Neural cell (in vitro differentiated cells): Measurements from ENCODE around the gene ADAMTS19. TPM values are rescaled to one million over a fixed set of nuclear protein-coding genes. Genes with fewer than 3 reads are reported as not detected.

Experiments
- H2AFZ ChIP-seq: fragments of 200-600, 300-800 bp; sonication (generic), shearing (Covaris generic); 2 replicates; pipeline ENCODE4 v1.6.0; 2014; ENCODE audit warnings: low read depth, mild to moderate bottlenecking, antibody characterized with exemption, low read length, moderate library complexity
- H3F3A ChIP-seq: fragments of 200-600 bp; shearing (Covaris generic); 2 replicates; pipeline ENCODE4 v1.6.1; 2016; ENCODE audit warnings: mild to moderate bottlenecking, moderate library complexity, mixed read lengths, antibody characterized with exemption, low read length; ENCODE audit not compliant: insufficient read depth, poor library complexity, severe bottlenecking
- H3K27ac ChIP-seq: fragments of 200-600, 300-800 bp; sonication (generic), shearing (Covaris generic); 2 replicates; pipeline ENCODE4 v1.5.1; 2014; ENCODE audit warnings: mild to moderate bottlenecking, low read length, moderate library complexity
- H3K27me3 ChIP-seq: fragments of 300-800, 200-600 bp; sonication (generic), shearing (Covaris generic); 2 replicates; pipeline ENCODE4 v1.6.0; 2014; ENCODE audit warnings: mild to moderate bottlenecking, low read depth, low read length, moderate library complexity; ENCODE audit not compliant: insufficient read depth
- H3K36me3 ChIP-seq: fragments of 300-800, 200-600 bp; sonication (generic), shearing (Covaris generic); 2 replicates; pipeline ENCODE4 v1.5.1; 2014; ENCODE audit warnings: mild to moderate bottlenecking, antibody characterized with exemption, low read length, moderate library complexity; ENCODE audit not compliant: insufficient read depth
- H3K4me2 ChIP-seq: fragments of 300-800, 200-600 bp; sonication (generic), shearing (Covaris generic); 2 replicates; pipeline ENCODE4 v1.6.0; 2014; ENCODE audit warnings: mild to moderate bottlenecking, low read length
- H3K4me3 ChIP-seq: fragments of 300-800, 200-600 bp; sonication (generic), shearing (Covaris generic); 2 replicates; pipeline ENCODE4 v1.5.1; 2014; ENCODE audit warnings: mild to moderate bottlenecking, low read length, moderate library complexity
- H3K79me2 ChIP-seq: fragments of 200-600 bp; shearing (Covaris generic); replicated peaks from 2 replicates; pipeline ENCODE4 v1.6.0; 2014; ENCODE audit warnings: mild to moderate bottlenecking, low read length, moderate library complexity; ENCODE audit not compliant: insufficient read depth
- H3K9ac ChIP-seq: fragments of 300-800, 200-600 bp; sonication (generic), shearing (Covaris generic); 2 replicates; pipeline ENCODE4 v1.6.1; 2016; ENCODE audit warnings: mild to moderate bottlenecking, low read length, mixed read lengths
- H3K9me2 ChIP-seq: fragments of 200-600 bp; shearing (Covaris generic); 2 replicates; pipeline ENCODE4 v1.6.1; 2016; ENCODE audit warnings: mild to moderate bottlenecking, low read length, mixed read lengths; ENCODE audit not compliant: insufficient read depth
- H3K9me3 ChIP-seq: fragments of 200-600, 300-800 bp; sonication (generic), shearing (Covaris generic); 2 replicates; pipeline ENCODE4 v1.6.1; 2016; ENCODE audit warnings: mild to moderate bottlenecking, mixed run types, low read length, moderate library complexity, mixed read lengths
- H4K20me1 ChIP-seq: fragments of 200-600 bp; shearing (Covaris generic); 2 replicates; pipeline ENCODE4 v1.6.1; 2016; ENCODE audit warnings: mild to moderate bottlenecking, mixed run types; ENCODE audit not compliant: insufficient read depth
- EP300 ChIP-seq: fragments of 450-650 bp; conservative IDR thresholded peaks from 2 replicates; pipeline ENCODE4 v1.6.1; 2014; ENCODE audit warnings: antibody characterized with exemption, mild to moderate bottlenecking, moderate library complexity; ENCODE audit not compliant: poor library complexity, severe bottlenecking
- EZH2 ChIP-seq: fragments of 200-600, 300-800 bp; shearing (Covaris generic), sonication (generic); IDR thresholded peaks from 2 replicates; pipeline ENCODE4 v1.6.1; 2014; ENCODE audit warnings: antibody characterized with exemption, low read length, borderline replicate concordance, mild to moderate bottlenecking; ENCODE audit not compliant: insufficient read depth, poor library complexity, severe bottlenecking
- MXI1 ChIP-seq: fragments of 450-650 bp; conservative IDR thresholded peaks from 2 replicates; pipeline ENCODE4 v1.6.1; 2014; ENCODE audit warnings: antibody characterized with exemption, mild to moderate bottlenecking; ENCODE audit not compliant: poor library complexity, severe bottlenecking
- POLR2AphosphoS5 ChIP-seq: IDR thresholded peaks from 2 replicates; pipeline ENCODE4 v1.6.1; 2012
- RAD21 ChIP-seq: fragments of 450-650 bp; conservative IDR thresholded peaks from 2 replicates; pipeline ENCODE4 v1.6.1; 2014; ENCODE audit warnings: antibody characterized with exemption, mild to moderate bottlenecking, moderate library complexity
- SMC3 ChIP-seq: fragments of 450-650 bp; conservative IDR thresholded peaks from 2 replicates; pipeline ENCODE4 v1.6.1; 2014; ENCODE audit warnings: antibody characterized with exemption, mild to moderate bottlenecking, moderate library complexity; ENCODE audit not compliant: poor library complexity
- TAF1 ChIP-seq: IDR thresholded peaks from 2 replicates; pipeline ENCODE4 v1.6.1; 2012; ENCODE audit warnings: low read depth
- polyA plus RNA-seq: library from polyadenylated mRNA; depleted of rRNA; stranded (reverse); fragments of >200 nt; gene quantifications from 2 replicates; pipeline ENCODE4 v1.2.3, GENCODE V29; 2014
- TF ChIP-seq, protein P1 (sequence below): fragments of 450-650 bp; IDR thresholded peaks from 2 replicates; pipeline ENCODE4 v1.5.1; 2014; ENCODE audit warnings: antibody characterized with exemption, mild to moderate bottlenecking, moderate library complexity; ENCODE audit not compliant: poor library complexity, severe bottlenecking
- TF ChIP-seq, protein P2 (sequence below): IDR thresholded peaks from 2 replicates; pipeline ENCODE4 v1.6.1; 2012; ENCODE audit warnings: borderline replicate concordance

ADAMTS19 gene
- polyA plus RNA-seq, 1 donor from 2014 or later = 0.12 TPM

DNA sequence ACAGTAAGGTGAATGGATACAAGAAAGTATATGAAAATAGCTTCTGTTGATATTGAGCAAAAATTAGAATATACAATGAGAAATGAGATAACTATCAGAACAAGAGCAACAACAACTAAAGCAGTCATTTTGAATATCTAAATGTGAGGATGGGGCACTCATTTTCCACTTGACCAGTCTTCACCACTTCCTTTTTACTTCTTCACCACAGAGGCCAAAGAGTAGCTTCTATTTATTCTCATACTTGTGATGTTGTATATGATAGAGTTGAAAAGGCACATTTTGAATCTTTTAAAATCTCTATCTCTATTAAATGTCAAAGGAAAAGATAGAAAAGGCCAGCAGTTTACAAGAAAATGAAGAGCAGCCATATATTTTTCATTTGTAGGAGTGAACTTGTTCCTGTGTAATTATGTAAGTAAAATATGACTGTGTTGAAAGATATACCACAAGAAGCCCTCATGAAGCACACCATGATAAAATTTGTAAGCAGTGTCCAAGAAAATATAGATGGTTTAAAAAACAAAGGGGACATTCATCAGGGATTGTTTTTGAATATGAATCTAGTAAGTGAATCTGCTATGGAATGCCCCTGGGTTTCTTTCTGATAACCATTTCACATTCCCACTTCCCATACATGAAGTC is 39.2 kb downstream of the ADAMTS19 start:
- no peak overlapping the region for H2AFZ ChIP-seq

DNA sequence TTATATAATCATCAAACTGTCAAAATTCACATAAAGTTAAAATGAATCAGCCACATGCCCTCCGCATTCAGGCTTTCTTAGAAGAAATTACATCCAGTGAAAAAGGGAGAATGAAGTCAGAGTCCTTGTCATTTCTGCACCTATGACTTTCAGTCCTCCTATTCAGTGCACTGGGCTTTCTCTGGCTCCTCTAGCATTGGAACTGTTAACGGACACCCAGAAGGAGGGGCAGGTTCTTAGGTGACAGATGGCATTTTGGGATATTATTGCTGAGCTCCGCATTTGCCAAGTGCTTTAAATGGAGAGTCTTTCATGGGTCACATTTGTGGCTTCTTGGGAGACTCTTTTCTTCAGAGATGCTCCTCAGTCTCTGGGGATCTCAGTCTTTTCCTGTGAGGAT is 40.0 kb downstream of the ADAMTS19 start:
- H3K4me3 ChIP-seq = no peak overlapping the region
- no peak for TF ChIP-seq EP300
- no peak for TF ChIP-seq SMC3
- TF ChIP-seq RAD21 = no peak
- no peak for TF ChIP-seq EZH2
- no peak for TF ChIP-seq TAF1
- TF ChIP-seq, protein P1, sequence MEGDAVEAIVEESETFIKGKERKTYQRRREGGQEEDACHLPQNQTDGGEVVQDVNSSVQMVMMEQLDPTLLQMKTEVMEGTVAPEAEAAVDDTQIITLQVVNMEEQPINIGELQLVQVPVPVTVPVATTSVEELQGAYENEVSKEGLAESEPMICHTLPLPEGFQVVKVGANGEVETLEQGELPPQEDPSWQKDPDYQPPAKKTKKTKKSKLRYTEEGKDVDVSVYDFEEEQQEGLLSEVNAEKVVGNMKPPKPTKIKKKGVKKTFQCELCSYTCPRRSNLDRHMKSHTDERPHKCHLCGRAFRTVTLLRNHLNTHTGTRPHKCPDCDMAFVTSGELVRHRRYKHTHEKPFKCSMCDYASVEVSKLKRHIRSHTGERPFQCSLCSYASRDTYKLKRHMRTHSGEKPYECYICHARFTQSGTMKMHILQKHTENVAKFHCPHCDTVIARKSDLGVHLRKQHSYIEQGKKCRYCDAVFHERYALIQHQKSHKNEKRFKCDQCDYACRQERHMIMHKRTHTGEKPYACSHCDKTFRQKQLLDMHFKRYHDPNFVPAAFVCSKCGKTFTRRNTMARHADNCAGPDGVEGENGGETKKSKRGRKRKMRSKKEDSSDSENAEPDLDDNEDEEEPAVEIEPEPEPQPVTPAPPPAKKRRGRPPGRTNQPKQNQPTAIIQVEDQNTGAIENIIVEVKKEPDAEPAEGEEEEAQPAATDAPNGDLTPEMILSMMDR = no peak
- no peak for TF ChIP-seq POLR2AphosphoS5
- TF ChIP-seq, protein P2, sequence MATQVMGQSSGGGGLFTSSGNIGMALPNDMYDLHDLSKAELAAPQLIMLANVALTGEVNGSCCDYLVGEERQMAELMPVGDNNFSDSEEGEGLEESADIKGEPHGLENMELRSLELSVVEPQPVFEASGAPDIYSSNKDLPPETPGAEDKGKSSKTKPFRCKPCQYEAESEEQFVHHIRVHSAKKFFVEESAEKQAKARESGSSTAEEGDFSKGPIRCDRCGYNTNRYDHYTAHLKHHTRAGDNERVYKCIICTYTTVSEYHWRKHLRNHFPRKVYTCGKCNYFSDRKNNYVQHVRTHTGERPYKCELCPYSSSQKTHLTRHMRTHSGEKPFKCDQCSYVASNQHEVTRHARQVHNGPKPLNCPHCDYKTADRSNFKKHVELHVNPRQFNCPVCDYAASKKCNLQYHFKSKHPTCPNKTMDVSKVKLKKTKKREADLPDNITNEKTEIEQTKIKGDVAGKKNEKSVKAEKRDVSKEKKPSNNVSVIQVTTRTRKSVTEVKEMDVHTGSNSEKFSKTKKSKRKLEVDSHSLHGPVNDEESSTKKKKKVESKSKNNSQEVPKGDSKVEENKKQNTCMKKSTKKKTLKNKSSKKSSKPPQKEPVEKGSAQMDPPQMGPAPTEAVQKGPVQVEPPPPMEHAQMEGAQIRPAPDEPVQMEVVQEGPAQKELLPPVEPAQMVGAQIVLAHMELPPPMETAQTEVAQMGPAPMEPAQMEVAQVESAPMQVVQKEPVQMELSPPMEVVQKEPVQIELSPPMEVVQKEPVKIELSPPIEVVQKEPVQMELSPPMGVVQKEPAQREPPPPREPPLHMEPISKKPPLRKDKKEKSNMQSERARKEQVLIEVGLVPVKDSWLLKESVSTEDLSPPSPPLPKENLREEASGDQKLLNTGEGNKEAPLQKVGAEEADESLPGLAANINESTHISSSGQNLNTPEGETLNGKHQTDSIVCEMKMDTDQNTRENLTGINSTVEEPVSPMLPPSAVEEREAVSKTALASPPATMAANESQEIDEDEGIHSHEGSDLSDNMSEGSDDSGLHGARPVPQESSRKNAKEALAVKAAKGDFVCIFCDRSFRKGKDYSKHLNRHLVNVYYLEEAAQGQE = no peak
- no peak for TF ChIP-seq MXI1
- H3K9me3 ChIP-seq = no peaks in the 10 kb centered on the region
- no peaks in the 10 kb centered on the region for H4K20me1 ChIP-seq
- H3F3A ChIP-seq = no peaks in the 10 kb centered on the region
- H3K27ac ChIP-seq = no peak overlapping the region
- H3K4me2 ChIP-seq = no peak overlapping the region
- no peaks in the 10 kb centered on the region for H3K9me2 ChIP-seq
- no peaks in the 10 kb centered on the region for H3K79me2 ChIP-seq
- H3K27me3 ChIP-seq = no peaks in the 10 kb centered on the region
- no peak overlapping the region for H3K9ac ChIP-seq
- no peak overlapping the region for H2AFZ ChIP-seq
- no peaks in the 10 kb centered on the region for H3K36me3 ChIP-seq

More for the DNA sequence above, 39.2 kb downstream of the ADAMTS19 start:
- Histone ChIP-seq H3K9me2 (no peaks in the 10 kb centered on the region), H3K9me3 (no peaks in the 10 kb centered on the region), H4K20me1 (no peaks in the 10 kb centered on the region), H3K9ac (no peak overlapping the region), H3K79me2 (no peaks in the 10 kb centered on the region), H3K4me3 (no peak overlapping the region), H3K4me2 (no peak overlapping the region), H3K27me3 (no peaks in the 10 kb centered on the region), H3K27ac (no peak overlapping the region), H3K36me3 (no peaks in the 10 kb centered on the region), H3F3A (no peaks in the 10 kb centered on the region)
- no peak for TF ChIP-seq EZH2
- TF ChIP-seq, protein P1 = no peak
